HepG2 (cell line): ENCODE data around the gene INHA. TPM values are rescaled to one million over a fixed set of nuclear protein-coding genes. Genes with fewer than 3 reads are reported as not detected.

Source experiments
- EED ChIP-seq: sonication (generic); formaldehyde crosslinking; IDR thresholded peaks from 2 replicates; pipeline ENCODE4 v1.5.0; 2020; ENCODE audit warnings: mild to moderate bottlenecking, missing genetic modification reagents
- FOXA1 ChIP-seq, 2 experiments: fragments of 450-650 bp in 1 of 2; sonication (generic) in 1 of 2; formaldehyde crosslinking in 1 of 2; IDR thresholded peaks; 2 replicates each; pipeline versions ENCODE4 v1.4.0 to v1.6.1; 2016 to 2020; ENCODE audit warnings: missing genetic modification reagents in 1 of 2
- GPN1 ChIP-seq: sonication (generic); formaldehyde crosslinking; IDR thresholded peaks from 2 replicates; pipeline ENCODE4 v1.5.1; 2020; ENCODE audit warnings: missing genetic modification reagents, borderline replicate concordance
- KAT8 ChIP-seq: IDR thresholded peaks from 2 replicates; pipeline ENCODE4 v1.6.1; 2016; ENCODE audit warnings: missing genetic modification reagents, missing compliant biosample characterization
- KDM5B ChIP-seq: sonication (generic); formaldehyde crosslinking; IDR thresholded peaks from 2 replicates; pipeline ENCODE4 v1.4.0; 2020; ENCODE audit warnings: missing genetic modification reagents, mild to moderate bottlenecking, borderline replicate concordance
- MIER2 ChIP-seq: IDR thresholded peaks from 2 replicates; pipeline ENCODE4 v1.6.1; 2016; ENCODE audit warnings: missing biosample characterization, missing genetic modification reagents
- NAIF1 ChIP-seq: sonication (generic); formaldehyde crosslinking; IDR thresholded peaks from 2 replicates; pipeline ENCODE4 v1.5.0; 2020; ENCODE audit warnings: mild to moderate bottlenecking, missing genetic modification reagents, borderline replicate concordance
- REL ChIP-seq: sonication (generic); formaldehyde crosslinking; conservative IDR thresholded peaks from 2 replicates; pipeline ENCODE4 v1.8.0; 2022; ENCODE audit warnings: mild to moderate bottlenecking, missing genetic modification reagents, moderate library complexity
- SPEN ChIP-seq: sonication (generic); formaldehyde crosslinking; IDR thresholded peaks from 2 replicates; pipeline ENCODE4 v1.5.1; 2020; ENCODE audit warnings: low read depth, mild to moderate bottlenecking, missing genetic modification reagents
- XBP1 ChIP-seq: sonication (generic); formaldehyde crosslinking; IDR thresholded peaks from 2 replicates; pipeline ENCODE4 v1.5.0; 2020; ENCODE audit warnings: missing genetic modification reagents
- ZBTB8A ChIP-seq: sonication (generic); formaldehyde crosslinking; IDR thresholded peaks from 2 replicates; pipeline ENCODE4 v1.4.0; 2020; ENCODE audit warnings: mild to moderate bottlenecking, low read depth, missing genetic modification reagents, borderline replicate concordance
- ZHX2 ChIP-seq, 2 experiments: sonication (generic) in 1 of 2; formaldehyde crosslinking in 1 of 2; IDR thresholded peaks; 2 replicates each; pipeline versions ENCODE4 v1.6.1 to v1.9.0; 2014 to 2022; ENCODE audit warnings: antibody characterized with exemption in 1 of 2, borderline replicate concordance in 1 of 2, inconsistent platforms in 1 of 2, low read depth in 1 of 2, missing genetic modification reagents in 1 of 2
- ZNF121 ChIP-seq: sonication (generic); formaldehyde crosslinking; IDR thresholded peaks from 2 replicates; pipeline ENCODE4 v1.5.0; 2020; ENCODE audit warnings: mild to moderate bottlenecking, missing genetic modification reagents
- ZNF317 ChIP-seq: sonication (generic); formaldehyde crosslinking; IDR thresholded peaks from 2 replicates; pipeline ENCODE4 v1.5.0; 2020; ENCODE audit warnings: mild to moderate bottlenecking, missing genetic modification reagents
- ZNF362 ChIP-seq: sonication (generic); formaldehyde crosslinking; IDR thresholded peaks from 2 replicates; pipeline ENCODE4 v1.4.0; 2020; ENCODE audit warnings: missing genetic modification reagents, mild to moderate bottlenecking, borderline replicate concordance
- ZNF431 ChIP-seq: sonication (generic); formaldehyde crosslinking; IDR thresholded peaks from 2 replicates; pipeline ENCODE4 v1.9.0; 2022; ENCODE audit warnings: missing genetic modification reagents, low read depth, mild to moderate bottlenecking, borderline replicate concordance
- ZNF557 ChIP-seq: sonication (generic); formaldehyde crosslinking; IDR thresholded peaks from 2 replicates; pipeline ENCODE4 v1.4.0; 2020; ENCODE audit warnings: missing genetic modification reagents
- ZNF598 ChIP-seq: sonication (generic); formaldehyde crosslinking; IDR thresholded peaks from 2 replicates; pipeline ENCODE4 v1.5.1; 2020; ENCODE audit warnings: mild to moderate bottlenecking, missing genetic modification reagents, borderline replicate concordance
- ZNF7 ChIP-seq: IDR thresholded peaks from 2 replicates; pipeline ENCODE4 v1.6.1; 2016; ENCODE audit warnings: missing biosample characterization, missing genetic modification reagents
- ZNF772 ChIP-seq: sonication (generic); formaldehyde crosslinking; IDR thresholded peaks from 2 replicates; pipeline ENCODE4 v1.5.0; 2020; ENCODE audit warnings: mild to moderate bottlenecking, missing genetic modification reagents
- ZNF788 ChIP-seq: sonication (generic); formaldehyde crosslinking; IDR thresholded peaks from 2 replicates; pipeline ENCODE4 v1.5.0; 2020; ENCODE audit warnings: mild to moderate bottlenecking, missing genetic modification reagents, borderline replicate concordance
- ZNF816 ChIP-seq: sonication (generic); formaldehyde crosslinking; IDR thresholded peaks from 2 replicates; pipeline ENCODE4 v1.8.0; 2022; ENCODE audit warnings: missing genetic modification reagents, mild to moderate bottlenecking, borderline replicate concordance
- polyA plus RNA-seq, 8 experiments: library from polyadenylated mRNA; depleted of rRNA in 3 of 8; stranded (reverse) in 7 of 8; unstranded in 1 of 8; fragments of >200 nt; fragmentation: Illumina TruSeq in 4 of 8; extraction: Trizol in 4 of 8; gene quantifications; 2 replicates each; pipeline versions ENCODE4 v1.2.1 to v1.2.3, GENCODE V29; 2011 to 2016; ENCODE audit warnings: low read depth in 4 of 8, missing spikeins in 1 of 8, mixed read lengths in 1 of 8; ENCODE audit not compliant: insufficient read depth in 1 of 8
- total RNA-seq, 5 experiments: library from RNA; depleted of rRNA; stranded (reverse); fragments of >200 nt; fragmentation: Illumina TruSeq; extraction: Trizol; gene quantifications; 2 replicates each; pipeline ENCODE4 v1.2.3, GENCODE V29; 2016; ENCODE audit warnings: low read depth in 1 of 5

Gene INHA
- total and polyA plus RNA-seq, 2 of the 13 experiments (the other 11 are each of a cell fraction or from before 2014, with no cell fraction given) = 4.1 to 15.2 TPM

DNA sequence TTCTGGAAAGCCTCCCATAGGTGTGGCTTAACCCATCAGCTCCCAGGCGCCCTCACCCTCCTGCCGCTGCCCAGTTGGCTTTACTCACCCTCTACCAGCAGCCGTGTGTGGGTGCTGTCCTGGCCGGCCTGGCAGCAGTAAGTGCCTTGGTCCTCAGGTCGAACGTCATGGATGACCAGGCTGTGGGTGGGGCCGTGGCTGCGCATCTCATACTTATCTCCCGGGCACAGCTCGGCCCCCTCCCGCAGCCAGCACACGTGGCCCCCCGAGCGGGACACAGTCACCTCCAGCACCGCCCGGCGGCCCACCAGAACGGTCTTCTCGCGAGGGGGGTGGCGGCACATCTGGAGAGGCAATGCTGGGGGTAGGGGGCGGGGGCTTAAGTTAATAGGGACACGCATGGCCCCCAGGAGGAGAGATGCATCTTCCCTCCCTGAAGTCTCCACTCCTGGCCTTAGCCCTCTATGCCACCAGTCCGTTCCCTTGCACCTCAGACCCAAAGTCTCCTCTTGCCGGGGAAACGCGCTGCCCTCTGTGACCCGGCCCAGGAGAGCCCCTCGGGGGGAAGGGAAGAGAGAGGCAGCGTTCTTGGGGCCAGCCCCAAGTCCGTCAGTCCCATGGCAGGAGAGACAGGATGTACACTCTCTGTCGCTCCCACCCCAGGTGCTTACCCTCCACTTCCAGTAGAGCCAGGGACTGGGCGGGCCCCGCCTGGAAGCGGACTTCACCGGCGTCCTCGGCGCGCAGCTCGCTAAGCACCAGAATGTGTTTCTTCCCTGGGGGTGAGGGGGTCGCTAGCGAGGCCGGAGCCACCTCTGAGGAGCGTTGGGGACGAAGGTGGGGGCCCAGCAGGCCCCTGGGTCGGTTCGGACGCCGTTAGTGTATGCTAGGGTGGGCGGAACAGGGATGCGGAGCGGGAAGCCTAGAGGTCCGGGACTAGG lies 20.4 kb upstream of the INHA start (continued):
- TF ChIP-seq ZNF362 (CRISPR knock-in tag) (0 out of 2 replicates have a peak, but pooled peaks have one; percentile 16), ZNF431 (CRISPR knock-in tag) (0 out of 2 replicates have a peak, but pooled peaks have one; percentile 30), MIER2 (no peak), GPN1 (CRISPR knock-in tag) (no peak), ZBTB8A (CRISPR knock-in tag) (no peak), REL (CRISPR knock-in tag) (peak; percentile 67), ZNF772 (CRISPR knock-in tag) (no peak; the same call in none of the 2 replicates), ZNF121 (no peak), ZNF7 (no peak), ZNF788 (CRISPR knock-in tag) (0 out of 2 replicates have a peak, but pooled peaks have one; percentile 12), SPEN (CRISPR knock-in tag) (peak; percentile 5; the same call in 1 of the 2 replicates), ZNF598 (CRISPR knock-in tag) (0 out of 2 replicates have a peak, but pooled peaks have one; percentile 35), KAT8 (CRISPR knock-in tag) (no peak), NAIF1 (CRISPR knock-in tag) (no peak), ZHX2 (IDR thresholded peaks at IDR 0.05; ENCODE audit: low read depth) (peak; percentile 7; the same call in 1 of the 2 replicates), ZHX2 (CRISPR knock-in tag; IDR thresholded peaks at IDR 0.05; ENCODE audit: borderline replicate concordance) (no peak), EED (no peak), FOXA1 (IDR thresholded peaks at IDR 0.05) (no peak), FOXA1 (CRISPR knock-in tag; IDR thresholded peaks at IDR 0.05) (no peak), KDM5B (CRISPR knock-in tag) (peak; percentile 2; the same call in 1 of the 2 replicates), ZNF557 (CRISPR knock-in tag) (no peak), ZNF317 (CRISPR knock-in tag) (no peak; the same call in 1 of the 2 replicates), XBP1 (no peak), ZNF816 (no peak)
